Fibroblast of villous mesenchyme (primary cell): ENCODE data around the gene THBD. TPM values are rescaled to one million over a fixed set of nuclear protein-coding genes. Genes with fewer than 3 reads are reported as not detected.

Source experiments
- DNase-seq: peaks from one replicate; pipeline ENCODE4 v3.0.0-alpha.2; 2010; ENCODE audit warnings: low read depth
- H3K4me3 ChIP-seq: 2 replicates; pipeline ENCODE4 v1.5.1; 2011; ENCODE audit warnings: low read depth, mild to moderate bottlenecking, low read length
- total RNA-seq: library from RNA; depleted of rRNA; stranded (reverse); fragments of >200 nt; gene quantifications from 2 replicates; pipeline ENCODE4 v1.2.3, GENCODE V29; 2012
- TF ChIP-seq, protein P1 (sequence below): IDR thresholded peaks from 2 replicates; pipeline ENCODE4 v1.5.1; 2012; ENCODE audit warnings: low read depth, mild to moderate bottlenecking, low read length; ENCODE audit not compliant: insufficient read depth

The THBD gene
- total RNA-seq, 1 donor = under 0.01 TPM

DNA sequence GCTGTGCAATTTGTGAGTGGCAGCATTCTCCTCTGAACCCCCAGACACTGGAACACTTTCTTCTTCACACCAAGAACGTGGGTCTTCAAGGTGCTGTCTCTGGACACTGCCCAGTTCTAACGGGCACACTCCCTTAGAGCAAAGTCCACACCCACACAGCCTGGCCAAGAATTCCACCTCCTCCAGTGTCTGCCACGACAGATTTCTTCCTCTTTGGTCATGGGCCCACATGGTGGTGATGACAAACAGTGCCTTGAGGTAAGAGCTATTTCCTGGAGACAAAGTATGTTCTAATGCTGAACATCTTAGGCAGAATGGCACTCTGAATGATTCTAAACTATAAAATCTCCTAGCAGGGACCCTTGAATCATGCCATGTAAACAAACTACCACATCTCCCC lies 39.8 kb downstream of the THBD start:
- TF ChIP-seq, protein P1, sequence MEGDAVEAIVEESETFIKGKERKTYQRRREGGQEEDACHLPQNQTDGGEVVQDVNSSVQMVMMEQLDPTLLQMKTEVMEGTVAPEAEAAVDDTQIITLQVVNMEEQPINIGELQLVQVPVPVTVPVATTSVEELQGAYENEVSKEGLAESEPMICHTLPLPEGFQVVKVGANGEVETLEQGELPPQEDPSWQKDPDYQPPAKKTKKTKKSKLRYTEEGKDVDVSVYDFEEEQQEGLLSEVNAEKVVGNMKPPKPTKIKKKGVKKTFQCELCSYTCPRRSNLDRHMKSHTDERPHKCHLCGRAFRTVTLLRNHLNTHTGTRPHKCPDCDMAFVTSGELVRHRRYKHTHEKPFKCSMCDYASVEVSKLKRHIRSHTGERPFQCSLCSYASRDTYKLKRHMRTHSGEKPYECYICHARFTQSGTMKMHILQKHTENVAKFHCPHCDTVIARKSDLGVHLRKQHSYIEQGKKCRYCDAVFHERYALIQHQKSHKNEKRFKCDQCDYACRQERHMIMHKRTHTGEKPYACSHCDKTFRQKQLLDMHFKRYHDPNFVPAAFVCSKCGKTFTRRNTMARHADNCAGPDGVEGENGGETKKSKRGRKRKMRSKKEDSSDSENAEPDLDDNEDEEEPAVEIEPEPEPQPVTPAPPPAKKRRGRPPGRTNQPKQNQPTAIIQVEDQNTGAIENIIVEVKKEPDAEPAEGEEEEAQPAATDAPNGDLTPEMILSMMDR = no peak
- H3K4me3 ChIP-seq = no peak overlapping the region
- no peak for DNase-seq

- TF ChIP-seq, protein P1 = no peak
- H3K4me3 ChIP-seq = no peak overlapping the region
- DNase-seq = no peak
Observed at GRCh38 chr20:23008667-23009066, 40.8 kb downstream of the THBD start.

DNA sequence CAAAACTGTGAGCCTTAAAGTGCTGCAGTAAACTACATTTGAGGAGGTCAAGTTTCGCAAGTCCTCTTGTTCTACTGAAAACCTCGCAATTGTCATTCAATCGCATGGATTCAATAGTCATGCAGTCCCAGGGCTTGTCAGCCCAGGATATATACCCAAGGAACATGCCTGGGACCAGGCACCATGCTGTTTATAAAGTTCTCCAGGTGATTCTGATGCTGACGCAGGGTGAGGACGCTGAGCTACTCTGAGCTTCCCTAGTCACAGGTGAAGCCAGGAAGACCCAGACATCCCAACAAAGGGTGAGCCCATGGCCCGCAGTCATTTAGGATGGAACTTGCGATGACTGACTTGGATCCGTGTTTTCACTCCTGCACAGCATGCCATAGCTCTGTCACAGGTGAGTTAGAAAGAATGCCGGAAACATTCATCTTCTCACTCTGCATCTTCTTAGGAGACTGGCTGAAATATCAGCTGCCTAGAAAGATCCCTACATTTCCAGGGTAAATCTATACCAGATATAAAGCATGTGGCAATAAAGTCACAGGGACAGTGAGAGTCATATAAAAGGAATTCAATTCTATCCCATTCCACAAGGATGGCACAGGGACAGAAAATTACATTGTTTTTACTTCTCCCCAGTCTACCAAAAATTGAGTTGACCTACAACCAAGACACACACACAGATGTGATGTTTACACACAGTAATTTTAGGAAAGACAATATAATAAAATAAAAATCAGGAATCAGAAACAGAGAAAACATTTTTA lies 41.4 kb downstream of the THBD start:
- no peak for DNase-seq
- TF ChIP-seq, protein P1 = no peak
- H3K4me3 ChIP-seq = no peak overlapping the region

- DNase-seq = no peak
- TF ChIP-seq, protein P1 = no peak
- no peak overlapping the region for H3K4me3 ChIP-seq
Observed at GRCh38 chr20:23007462-23007861, 42.0 kb downstream of the THBD start.

DNA sequence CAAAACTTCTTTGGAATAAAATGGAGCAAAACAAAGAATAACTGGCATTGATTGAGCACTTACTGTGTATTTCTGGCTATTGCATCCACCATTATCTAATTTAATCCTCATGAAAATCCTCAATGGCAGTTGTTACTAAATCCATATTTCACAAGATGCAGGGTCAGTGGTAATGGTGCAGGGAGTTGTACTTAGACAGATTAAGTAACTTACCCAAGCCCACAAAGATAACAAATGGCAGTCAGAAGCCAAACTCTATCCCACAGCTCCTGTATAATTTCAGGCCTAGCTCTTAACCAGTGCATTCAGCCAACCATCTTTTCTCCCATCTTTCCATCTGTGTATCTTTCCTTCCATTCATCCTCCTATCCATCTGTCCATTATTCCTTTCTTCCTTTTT lies 43.7 kb downstream of the THBD start:
- DNase-seq = peak; percentile 75
- TF ChIP-seq, protein P1 = no peak

DNA sequence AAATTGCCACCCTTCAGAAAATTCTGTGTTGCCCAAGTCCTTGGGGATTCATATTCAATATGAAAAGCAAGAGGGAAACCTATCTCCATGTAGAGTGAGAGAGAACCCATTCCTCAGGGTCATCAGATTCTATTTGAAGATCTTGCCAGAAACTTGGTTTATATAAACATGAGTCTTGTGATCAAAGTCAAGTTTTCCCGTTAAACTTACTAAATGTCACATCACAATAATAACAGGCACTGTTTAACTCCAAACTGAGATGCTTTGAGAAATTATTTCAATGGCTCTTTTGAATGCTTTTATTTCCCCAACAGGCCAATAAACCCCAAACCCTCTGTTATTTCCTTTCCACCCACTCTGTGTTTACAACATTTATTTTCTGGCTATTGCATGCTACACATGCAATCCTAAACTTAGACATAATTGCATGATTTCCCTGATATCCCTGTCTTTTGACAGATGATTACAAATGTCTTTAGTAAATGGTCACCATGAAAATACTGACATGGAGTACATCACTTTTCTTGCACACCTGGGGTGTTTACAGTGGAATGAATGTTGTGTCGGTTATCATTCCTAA lies 45.5 kb downstream of the THBD start:
- DNase-seq = no peak
- TF ChIP-seq, protein P1 = no peak
- H3K4me3 ChIP-seq = no peak overlapping the region

More for the DNA sequence above, 43.7 kb downstream of the THBD start:
- no peak overlapping the region for H3K4me3 ChIP-seq
